PC-3 (cell line): ENCODE measurements around the gene TAF6. TPM values are rescaled to one million over a fixed set of nuclear protein-coding genes. Genes with fewer than 3 reads are reported as not detected.
A peak's percentile ranks its signal among the peaks of the same experiment; 100 is the strongest.

ENCODE experiments used
- ATAC-seq: fragments of 200-7000 bp; cut with Tn5 transposase; 2 replicates; pipeline ENCODE4 v1.9.1; 2020; ENCODE audit warnings: mild to moderate bottlenecking, moderate library complexity
- BruUV-seq: library from RNA; stranded (reverse); fragments of 400-500 nt; replicated peaks from 2 replicates; lab custom pipeline; 2021; lab: Mats Ljungman, UMichigan
- CTCF ChIA-PET: fragments of 300-600 bp; sonication (Branson Sonifier 250); formaldehyde crosslinking; loops from one replicate; lab custom pipeline; 2022; ENCODE audit warnings: antibody characterized with exemption; lab: Charles Lee
- POLR2A ChIA-PET: fragments of 300-600 bp; sonication (Branson Sonifier 250); formaldehyde crosslinking; loops from one replicate; lab custom pipeline; 2022; ENCODE audit warnings: antibody characterized with exemption; ENCODE audit not compliant: unreplicated experiment; lab: Charles Lee
- DNase-seq: peaks from one replicate; pipeline ENCODE4 v3.0.0-alpha.2; 2015
- H2AFZ ChIP-seq: fragments of 300-600 bp; sonication (generic); 2 replicates; pipeline ENCODE4 v1.6.0; 2016; ENCODE audit warnings: antibody characterized with exemption, low read length
- H3F3A ChIP-seq: fragments of 300-600 bp; sonication (generic); one replicate; pipeline ENCODE4 v1.6.0; 2017; ENCODE audit warnings: antibody characterized with exemption, low read length, control low read depth, mild to moderate bottlenecking; ENCODE audit not compliant: unreplicated experiment
- H3K27ac ChIP-seq: fragments of 300-600 bp; sonication (generic); 2 replicates; pipeline ENCODE4 v1.5.1; 2016; ENCODE audit warnings: mild to moderate bottlenecking, low read length
- H3K27me3 ChIP-seq: fragments of 300-600 bp; sonication (generic); 2 replicates; pipeline ENCODE4 v1.6.1; 2016; ENCODE audit warnings: low read length, mixed read lengths
- H3K36me3 ChIP-seq: fragments of 300-600 bp; sonication (generic); 2 replicates; pipeline ENCODE4 v1.6.1; 2016; ENCODE audit warnings: low read depth, mixed run types, low read length, mixed read lengths
- H3K4me1 ChIP-seq: fragments of 300-600 bp; sonication (generic); 2 replicates; pipeline ENCODE4 v1.5.1; 2016; ENCODE audit warnings: low read length; ENCODE audit not compliant: insufficient read depth
- H3K4me2 ChIP-seq: fragments of 300-600 bp; sonication (generic); 2 replicates; pipeline ENCODE4 v1.6.0; 2016; ENCODE audit warnings: low read length
- H3K4me3 ChIP-seq: fragments of 300-600 bp; sonication (generic); 2 replicates; pipeline ENCODE4 v1.5.1; 2016; ENCODE audit warnings: mild to moderate bottlenecking, low read length, mixed read lengths
- H3K79me2 ChIP-seq: fragments of 300-600 bp; sonication (generic); 2 replicates; pipeline ENCODE4 v1.6.1; 2017; ENCODE audit warnings: low read length, mixed read lengths
- H3K9ac ChIP-seq: fragments of 300-600 bp; sonication (generic); 2 replicates; pipeline ENCODE4 v1.6.0; 2016; ENCODE audit warnings: mild to moderate bottlenecking, low read length
- H3K9me2 ChIP-seq: fragments of 300-600 bp; sonication (generic); replicated peaks from 2 replicates; pipeline ENCODE4 v1.6.1; 2016; ENCODE audit warnings: mixed run types, low read length, mixed read lengths
- H3K9me3 ChIP-seq: fragments of 300-600 bp; sonication (generic); 2 replicates; pipeline ENCODE4 v1.6.1; 2016; ENCODE audit warnings: low read length, mixed read lengths
- H4K20me1 ChIP-seq: fragments of 300-600 bp; sonication (generic); 2 replicates; pipeline ENCODE4 v1.6.1; 2016; ENCODE audit warnings: low read length, mixed read lengths
- CTCF ChIP-seq: fragments of 300-600 bp; sonication (generic); conservative IDR thresholded peaks from 2 replicates; pipeline ENCODE4 v1.5.1; 2017; ENCODE audit warnings: antibody characterized with exemption, low read depth, mild to moderate bottlenecking, low read length
- EZH2 ChIP-seq: fragments of 300-600 bp; sonication (generic); IDR thresholded peaks from one replicate; pipeline ENCODE4 v1.6.1; 2017; ENCODE audit warnings: antibody characterized with exemption, mild to moderate bottlenecking, low read length; ENCODE audit not compliant: unreplicated experiment
- EZH2phosphoT487 ChIP-seq: fragments of 300-600 bp; sonication (generic); IDR thresholded peaks from 2 replicates; pipeline ENCODE4 v1.6.1; 2018; ENCODE audit warnings: mild to moderate bottlenecking, antibody characterized with exemption, low read length, borderline replicate concordance
- intact Hi-C: fragments of 100-400 bp; cut with micrococcal nuclease; formaldehyde crosslinking; loops from 2 replicates; pipeline ENCODE4 v1.9.0; 2023
- total RNA-seq: library from RNA; depleted of rRNA; stranded (reverse); fragments of >200 nt; gene quantifications from 2 replicates; pipeline ENCODE4 v1.2.3, GENCODE V29; 2014

Gene TAF6
- total RNA-seq, 1 experiment from 2014 or later, result 58.6 TPM

- H3K27ac ChIP-seq, result no peak overlapping the region
- TF ChIP-seq EZH2 (no peak), CTCF (no peak), EZH2phosphoT487 (no peak)
- H3K79me2 ChIP-seq, result peaks cover 36% of the 10 kb centered on the region
- H3K4me3 ChIP-seq, result no peak overlapping the region
- intact Hi-C loops, result loop anchor here (5.0 kb wide), 2 partner anchors 44 to 676 kb away; partner anchors contain the start of genes BUD31, MBLAC1 and PDAP1
- ChIA-PET CTCF (interaction anchor here (0.6 kb wide), 1 partner anchor 17 kb away, joined by 6 read pairs; no protein-coding TSS in a partner anchor), POLR2A (interaction anchor here (0.6 to 1.1 kb wide), 6 partner anchors 9 to 1204 kb away, joined by 4 to 30 read pairs (median 6); partner anchors contain the start of genes AP4M1 and MCM7)
- no peaks in the 10 kb centered on the region for H3F3A ChIP-seq
- DNase-seq, result no peak
- H3K27me3 ChIP-seq, result no peaks in the 10 kb centered on the region
- peaks cover 13% of the 10 kb centered on the region; the same call in 1 of the 2 replicates for H3K36me3 ChIP-seq
- H3K4me1 ChIP-seq, result peaks cover 27% of the 10 kb centered on the region
- H3K9me3 ChIP-seq, result no peaks in the 10 kb centered on the region
- peak overlapping the region; percentile 66; the same call in 1 of the 2 replicates for H3K4me2 ChIP-seq
- BruUV-seq, result no TSS peak
- 0 out of 2 replicates have a peak, but pooled peaks cover 6% of the 10 kb centered on the region for H4K20me1 ChIP-seq
- H2AFZ ChIP-seq, result no peak overlapping the region
- ATAC-seq, result no peak
- no peak overlapping the region for H3K9ac ChIP-seq
- no peaks in the 10 kb centered on the region for H3K9me2 ChIP-seq
Measured at GRCh38 chr7:100082978-100083377, 36.2 kb downstream of the TAF6 start.

- Histone ChIP-seq H3K36me3 (peaks cover 21% of the 10 kb centered on the region), H3K27ac (peak within 1 kb of the TSS; percentile 53), H3K9me3 (no peaks in the 10 kb centered on the region), H3K4me2 (peak within 1 kb of the TSS; percentile 84), H4K20me1 (0 out of 2 replicates have a peak, but pooled peaks cover 6% of the 10 kb centered on the region), H3K9ac (peak within 1 kb of the TSS; percentile 95), H3K9me2 (no peaks in the 10 kb centered on the region), H3K4me1 (peaks cover 13% of the 10 kb centered on the region), H3K4me3 (peak within 1 kb of the TSS; percentile 100), H3K27me3 (no peaks in the 10 kb centered on the region), H3F3A (no peaks in the 10 kb centered on the region), H3K79me2 (peaks cover 47% of the 10 kb centered on the region), H2AFZ (peak within 1 kb of the TSS; percentile 61)
- DNase-seq (peak; percentile 98), ATAC-seq (peak; percentile 80)
- BruUV-seq, result no TSS peak
- TF ChIP-seq CTCF (peak; percentile 89), EZH2phosphoT487 (no peak), EZH2 (no peak)
- intact Hi-C loops, result loop anchor here (1.0 to 5.0 kb wide), 3 partner anchors 46 to 674 kb away; partner anchors contain the start of genes BUD31, MBLAC1 and PDAP1
- ChIA-PET POLR2A (interaction anchor here (1.1 kb wide), 2 partner anchors 18 to 20 kb away, joined by 9 to 30 read pairs; partner anchors contain the start of genes AP4M1 and MCM7), CTCF (no interaction called here)
Measured at GRCh38 chr7:100081535-100082102, 37.5 kb downstream of the TAF6 start, which contains the start of gene ZNF3. TSS of gene ZNF3 (minus strand) at chr7:100081723. CDS start at chr7:100077357, 4,366 bp downstream.
